ENCODE data around the gene ATP9A.

The ATP9A gene

DNA sequence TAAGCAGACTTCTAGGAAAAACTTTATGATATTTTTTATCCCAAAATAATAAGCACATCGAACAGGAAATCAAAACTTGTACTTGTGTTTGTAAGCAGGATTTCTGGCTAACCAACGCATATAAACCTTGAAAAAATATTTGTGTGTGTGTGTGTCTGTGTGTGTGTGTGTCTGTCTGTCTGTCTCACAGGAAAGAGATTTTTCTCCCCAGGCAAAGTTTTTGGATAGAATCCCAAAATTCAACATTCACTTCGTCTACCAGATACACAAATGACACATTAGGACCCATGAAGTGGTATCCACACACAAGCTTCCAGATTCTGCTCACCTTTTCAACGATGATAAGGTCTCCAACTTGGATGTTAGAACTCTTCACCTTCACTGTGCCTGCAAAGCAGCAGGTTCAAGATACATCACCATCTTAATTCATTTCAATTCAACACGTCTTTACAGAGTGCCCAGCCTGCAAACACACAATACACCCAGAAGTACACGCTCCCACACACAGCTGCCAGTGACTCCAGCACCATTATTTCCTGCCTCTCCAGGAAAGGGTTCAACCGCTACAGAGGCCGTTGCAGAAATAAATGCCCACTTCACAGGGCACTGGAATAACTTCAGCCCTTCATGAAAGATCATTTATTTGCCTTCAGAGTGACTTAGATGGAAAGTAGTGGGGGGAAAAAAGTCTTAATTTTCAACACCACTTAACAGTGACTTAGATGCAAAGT, 70.9 kb downstream of the ATP9A start:
- Histone ChIP-seq H3K4me2 (ENCODE audit: low read length) (no peak overlapping the region), H3K9ac (no peak overlapping the region), H3K36me3 (ENCODE audit: control insufficient read depth, insufficient read depth, low read length) (no peaks in the 10 kb centered on the region), H3K27ac (no peak overlapping the region), H3K4me3 (ENCODE audit: low read depth, low read length) (no peak overlapping the region), H3K79me2 (no peaks in the 10 kb centered on the region), H3K27me3 (ENCODE audit: control insufficient read depth, insufficient read depth, low read length) (no peaks in the 10 kb centered on the region), H2AFZ (peak overlapping the region; percentile 17), H3K9me3 (ENCODE audit: control insufficient read depth, low read length) (no peaks in the 10 kb centered on the region), H3K4me1 (peaks cover 21% of the 10 kb centered on the region)
- TF ChIP-seq, protein P1, sequence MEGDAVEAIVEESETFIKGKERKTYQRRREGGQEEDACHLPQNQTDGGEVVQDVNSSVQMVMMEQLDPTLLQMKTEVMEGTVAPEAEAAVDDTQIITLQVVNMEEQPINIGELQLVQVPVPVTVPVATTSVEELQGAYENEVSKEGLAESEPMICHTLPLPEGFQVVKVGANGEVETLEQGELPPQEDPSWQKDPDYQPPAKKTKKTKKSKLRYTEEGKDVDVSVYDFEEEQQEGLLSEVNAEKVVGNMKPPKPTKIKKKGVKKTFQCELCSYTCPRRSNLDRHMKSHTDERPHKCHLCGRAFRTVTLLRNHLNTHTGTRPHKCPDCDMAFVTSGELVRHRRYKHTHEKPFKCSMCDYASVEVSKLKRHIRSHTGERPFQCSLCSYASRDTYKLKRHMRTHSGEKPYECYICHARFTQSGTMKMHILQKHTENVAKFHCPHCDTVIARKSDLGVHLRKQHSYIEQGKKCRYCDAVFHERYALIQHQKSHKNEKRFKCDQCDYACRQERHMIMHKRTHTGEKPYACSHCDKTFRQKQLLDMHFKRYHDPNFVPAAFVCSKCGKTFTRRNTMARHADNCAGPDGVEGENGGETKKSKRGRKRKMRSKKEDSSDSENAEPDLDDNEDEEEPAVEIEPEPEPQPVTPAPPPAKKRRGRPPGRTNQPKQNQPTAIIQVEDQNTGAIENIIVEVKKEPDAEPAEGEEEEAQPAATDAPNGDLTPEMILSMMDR (IDR thresholded peaks at IDR 0.05), result no peak

GRCh38 chr20:51696304-51697071, 71.7 kb downstream of the ATP9A start:
- Histone ChIP-seq H3K9me3 (ENCODE audit: control insufficient read depth, low read length) (no peaks in the 10 kb centered on the region), H3K27me3 (ENCODE audit: control insufficient read depth, insufficient read depth, low read length) (no peaks in the 10 kb centered on the region), H3K4me1 (peaks cover 21% of the 10 kb centered on the region), H3K4me3 (ENCODE audit: low read depth, low read length) (no peak overlapping the region), H3K4me2 (ENCODE audit: low read length) (no peak overlapping the region), H2AFZ (peak overlapping the region; percentile 17), H3K36me3 (ENCODE audit: control insufficient read depth, insufficient read depth, low read length) (no peaks in the 10 kb centered on the region), H3K27ac (peak overlapping the region; percentile 30), H3K9ac (no peak overlapping the region), H3K79me2 (no peaks in the 10 kb centered on the region)
- TF ChIP-seq, protein P1 (IDR thresholded peaks at IDR 0.05), result no peak

GRCh38 chr20:51695574-51696303, 72.5 kb downstream of the ATP9A start:
- TF ChIP-seq, protein P1 (IDR thresholded peaks at IDR 0.05), result no peak
- Histone ChIP-seq H3K27me3 (ENCODE audit: control insufficient read depth, insufficient read depth, low read length) (no peaks in the 10 kb centered on the region), H3K79me2 (no peaks in the 10 kb centered on the region), H3K9ac (no peak overlapping the region), H3K4me3 (ENCODE audit: low read depth, low read length) (no peak overlapping the region), H3K4me1 (peaks cover 21% of the 10 kb centered on the region), H3K9me3 (ENCODE audit: control insufficient read depth, low read length) (no peaks in the 10 kb centered on the region), H2AFZ (no peak overlapping the region), H3K4me2 (ENCODE audit: low read length) (no peak overlapping the region), H3K27ac (no peak overlapping the region), H3K36me3 (ENCODE audit: control insufficient read depth, insufficient read depth, low read length) (no peaks in the 10 kb centered on the region)

DNA sequence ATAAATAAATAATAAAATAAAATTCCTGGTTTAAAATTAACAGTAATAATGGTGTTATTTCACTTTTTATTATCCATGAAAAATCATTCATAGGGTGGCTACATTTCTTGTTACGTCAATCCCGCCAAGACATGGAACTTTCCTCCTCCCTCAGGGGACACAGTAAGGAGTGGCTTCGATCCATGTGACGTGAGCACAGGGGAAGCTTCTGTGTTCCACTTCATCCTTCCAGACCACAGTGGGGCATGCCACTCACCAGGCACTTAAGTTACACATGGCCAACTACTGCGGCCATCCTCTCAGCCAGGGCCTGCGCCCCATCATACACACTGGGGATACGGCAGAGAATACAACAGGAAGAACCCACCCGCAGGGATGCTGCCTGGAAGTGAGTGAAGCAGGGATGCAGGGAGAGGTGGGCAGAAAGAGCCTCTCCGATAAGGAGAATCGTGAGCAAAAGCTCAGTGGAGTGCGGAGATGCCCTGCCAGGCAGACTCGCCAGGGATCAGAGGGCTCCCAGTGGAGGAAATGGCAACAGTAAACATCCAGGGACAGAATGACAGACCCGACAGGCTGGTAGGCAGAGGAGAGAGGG, 75.3 kb downstream of the ATP9A start:
- Histone ChIP-seq H3K27me3 (ENCODE audit: control insufficient read depth, insufficient read depth, low read length) (no peaks in the 10 kb centered on the region), H3K27ac (no peak overlapping the region), H3K4me3 (ENCODE audit: low read depth, low read length) (no peak overlapping the region), H3K79me2 (no peaks in the 10 kb centered on the region), H3K9ac (no peak overlapping the region), H3K36me3 (ENCODE audit: control insufficient read depth, insufficient read depth, low read length) (no peaks in the 10 kb centered on the region), H3K4me1 (peaks cover 21% of the 10 kb centered on the region), H3K4me2 (ENCODE audit: low read length) (no peak overlapping the region), H3K9me3 (ENCODE audit: control insufficient read depth, low read length) (no peaks in the 10 kb centered on the region), H2AFZ (no peak overlapping the region)
- TF ChIP-seq, protein P1 (IDR thresholded peaks at IDR 0.05), result no peak

All from parathyroid adenoma (tissue), 2 donors.